GM06990 (cell line): ENCODE measurements around the gene TRAPPC3L.
A peak's percentile ranks its signal among the peaks of the same experiment; 100 is the strongest.

ENCODE experiments used
- DNase-seq: peaks from one replicate; pipeline ENCODE4 v3.0.0-alpha.2; 2011; ENCODE audit not compliant: insufficient read length; ENCODE audit errors: extremely low read depth
- H3K27me3 ChIP-seq: replicated peaks from 2 replicates; pipeline ENCODE4 v1.6.0; 2011; ENCODE audit warnings: low read length; ENCODE audit not compliant: control insufficient read depth, insufficient read depth
- H3K36me3 ChIP-seq: 2 replicates; pipeline ENCODE4 v1.5.1; 2011; ENCODE audit warnings: low read length; ENCODE audit not compliant: control insufficient read depth, insufficient read depth
- H3K4me3 ChIP-seq: replicated peaks from 2 replicates; pipeline ENCODE4 v1.5.1; 2011; ENCODE audit warnings: low read depth, mild to moderate bottlenecking, control low read depth, low read length
- TF ChIP-seq, protein P1 (sequence below): IDR thresholded peaks from 2 replicates; pipeline ENCODE4 v1.5.1; 2011; ENCODE audit warnings: low read length, control low read depth, mild to moderate bottlenecking, inconsistent platforms; ENCODE audit not compliant: insufficient read depth, poor library complexity, severe bottlenecking

TRAPPC3L gene

GRCh38 chr6:116578335-116578734, 32.9 kb upstream of the TRAPPC3L start:
- peaks cover 2% of the 10 kb centered on the region for H3K36me3 ChIP-seq
- DNase-seq: no peak
- TF ChIP-seq, protein P1, sequence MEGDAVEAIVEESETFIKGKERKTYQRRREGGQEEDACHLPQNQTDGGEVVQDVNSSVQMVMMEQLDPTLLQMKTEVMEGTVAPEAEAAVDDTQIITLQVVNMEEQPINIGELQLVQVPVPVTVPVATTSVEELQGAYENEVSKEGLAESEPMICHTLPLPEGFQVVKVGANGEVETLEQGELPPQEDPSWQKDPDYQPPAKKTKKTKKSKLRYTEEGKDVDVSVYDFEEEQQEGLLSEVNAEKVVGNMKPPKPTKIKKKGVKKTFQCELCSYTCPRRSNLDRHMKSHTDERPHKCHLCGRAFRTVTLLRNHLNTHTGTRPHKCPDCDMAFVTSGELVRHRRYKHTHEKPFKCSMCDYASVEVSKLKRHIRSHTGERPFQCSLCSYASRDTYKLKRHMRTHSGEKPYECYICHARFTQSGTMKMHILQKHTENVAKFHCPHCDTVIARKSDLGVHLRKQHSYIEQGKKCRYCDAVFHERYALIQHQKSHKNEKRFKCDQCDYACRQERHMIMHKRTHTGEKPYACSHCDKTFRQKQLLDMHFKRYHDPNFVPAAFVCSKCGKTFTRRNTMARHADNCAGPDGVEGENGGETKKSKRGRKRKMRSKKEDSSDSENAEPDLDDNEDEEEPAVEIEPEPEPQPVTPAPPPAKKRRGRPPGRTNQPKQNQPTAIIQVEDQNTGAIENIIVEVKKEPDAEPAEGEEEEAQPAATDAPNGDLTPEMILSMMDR: no peak
- no peak overlapping the region for H3K4me3 ChIP-seq
- H3K27me3 ChIP-seq: no peaks in the 10 kb centered on the region

DNA sequence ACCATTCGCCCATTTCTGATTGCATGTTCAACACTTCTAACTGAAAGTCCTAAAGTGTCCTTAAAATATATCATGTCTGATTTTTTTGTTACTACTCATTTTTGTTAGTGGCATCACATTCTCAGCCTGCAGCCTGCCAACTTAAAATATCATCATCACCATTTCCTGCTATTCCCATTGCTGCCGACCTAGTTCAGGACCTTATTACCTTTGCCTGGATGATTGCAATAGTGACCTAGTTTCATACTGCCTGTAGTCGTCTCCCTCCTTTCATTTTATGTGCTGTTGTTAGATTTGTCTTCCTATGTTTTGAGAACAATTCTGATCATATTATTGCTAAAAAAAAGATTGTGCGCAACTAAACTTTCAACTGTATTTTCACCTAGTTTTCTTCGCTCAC, 32.0 kb upstream of the TRAPPC3L start:
- H3K36me3 ChIP-seq: peaks cover 2% of the 10 kb centered on the region
- no peak overlapping the region for H3K4me3 ChIP-seq
- no peaks in the 10 kb centered on the region for H3K27me3 ChIP-seq
- DNase-seq: no peak
- TF ChIP-seq, protein P1: no peak

- Histone ChIP-seq H3K4me3 (no peak overlapping the region), H3K36me3 (peaks cover 2% of the 10 kb centered on the region), H3K27me3 (no peaks in the 10 kb centered on the region)
- DNase-seq: no peak
- TF ChIP-seq, protein P1: no peak
Observed at GRCh38 chr6:116575227-116575626, 29.7 kb upstream of the TRAPPC3L start.

DNA sequence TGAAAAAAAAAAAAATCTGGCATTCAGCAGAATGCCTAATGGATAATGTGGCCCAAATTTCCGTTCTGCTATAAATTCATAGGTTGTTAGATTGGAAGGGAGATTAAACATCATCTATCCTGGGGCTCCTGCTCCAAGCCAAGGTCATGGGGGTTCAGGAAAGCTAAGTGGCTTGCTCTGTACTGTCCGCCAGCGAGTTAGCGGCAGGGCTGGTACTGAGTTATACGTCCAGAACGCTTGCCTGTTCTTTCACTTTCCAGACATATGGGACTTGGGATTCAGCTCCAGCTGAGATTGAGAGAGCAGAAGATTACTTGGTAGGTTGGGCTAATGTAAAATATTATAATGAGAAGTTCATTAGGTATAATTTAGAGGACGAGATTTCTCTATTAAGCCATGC, 26.7 kb upstream of the TRAPPC3L start:
- Histone ChIP-seq H3K4me3 (peak overlapping the region; percentile 75), H3K27me3 (no peaks in the 10 kb centered on the region), H3K36me3 (peaks cover 2% of the 10 kb centered on the region)
- TF ChIP-seq, protein P1: no peak
- no peak for DNase-seq

- no peak for DNase-seq
- H3K27me3 ChIP-seq: no peaks in the 10 kb centered on the region
- H3K4me3 ChIP-seq: peak overlapping the region; percentile 75
- TF ChIP-seq, protein P1: no peak
- peaks cover under 1% of the 10 kb centered on the region for H3K36me3 ChIP-seq
Observed at GRCh38 chr6:116571683-116572000, 26.2 kb upstream of the TRAPPC3L start.
